HepG2 (cell line): ENCODE measurements around the gene NATD1. TPM values are rescaled to one million over a fixed set of nuclear protein-coding genes. Genes with fewer than 3 reads are reported as not detected.

Source experiments
- ATAC-seq: fragments of 200-7000 bp; cut with Tn5 transposase; 3 replicates; pipeline ENCODE4 v1.9.1; 2020; ENCODE audit warnings: mild to moderate bottlenecking, moderate library complexity
- BruUV-seq: library from RNA; stranded (reverse); fragments of 400-500 nt; replicated peaks from 2 replicates; lab custom pipeline; 2021; lab: Mats Ljungman, UMichigan
- CTCF ChIA-PET: fragments of 300-600 bp; formaldehyde crosslinking; extraction: SDS; loops from one replicate; lab custom pipeline; 2021; ENCODE audit warnings: low total read pairs, inconsistent platforms, low intra/inter-chr PET ratio; lab: Yijun Ruan, JAX
- POLR2A ChIA-PET: fragments of 350-600 bp; sonication (Branson Sonifier 250); formaldehyde crosslinking; loops from one replicate; lab custom pipeline; 2020; ENCODE audit warnings: antibody characterized with exemption, inconsistent platforms; lab: Yijun Ruan, JAX
- DNase-seq: peaks from one replicate; pipeline ENCODE4 v3.0.0-alpha.2; 2015; ENCODE audit warnings: low spot score
- FAIRE-seq: peaks from 3 replicates; lab custom pipeline; 2011; peaks lifted over from hg19 to GRCh38; lab: Jason Lieb, UNC
- H2AFZ ChIP-seq: one replicate; pipeline ENCODE4 v1.6.1; 2011; ENCODE audit warnings: low read length, inconsistent platforms
- H3K27ac ChIP-seq: fragments of 300-600 bp; 3 replicates; pipeline ENCODE4 v1.8.0; 2011; ENCODE audit warnings: mixed run types, mild to moderate bottlenecking, mixed read lengths, low read length, inconsistent platforms; ENCODE audit not compliant: insufficient read depth; ENCODE audit errors: extremely low read length
- H3K27me3 ChIP-seq, 2 experiments: fragments of 200-600 bp in 1 of 2; 2 replicates in 1 of 2; 3 replicates in 1 of 2; pipeline versions ENCODE4 v1.6.0 to v1.8.0; 2011; ENCODE audit warnings: low read length in 2 of 2, mild to moderate bottlenecking in 2 of 2, moderate library complexity in 2 of 2, inconsistent platforms in 1 of 2; ENCODE audit not compliant: insufficient read depth in 2 of 2, control insufficient read depth in 1 of 2
- H3K36me3 ChIP-seq, 2 experiments: fragments of 200-600 bp in 1 of 2; replicated peaks in 1 of 2; 2 replicates in 1 of 2; 3 replicates in 1 of 2; pipeline versions ENCODE4 v1.5.1 to v1.8.0; 2011; ENCODE audit warnings: low read length in 2 of 2, inconsistent platforms in 1 of 2; ENCODE audit not compliant: insufficient read depth in 2 of 2, control insufficient read depth in 1 of 2
- H3K4me1 ChIP-seq: 2 replicates; pipeline ENCODE4 v1.5.1; 2012; ENCODE audit warnings: low read length, inconsistent platforms; ENCODE audit not compliant: insufficient read depth
- H3K4me2 ChIP-seq: 2 replicates; pipeline ENCODE4 v1.6.0; 2011; ENCODE audit warnings: low read depth, low read length, inconsistent platforms
- H3K4me3 ChIP-seq, 3 experiments: fragments of 200-600 bp in 1 of 3; sonication (generic), shearing (Covaris generic) in 1 of 3; replicated peaks in 1 of 3; 2 replicates each; pipeline ENCODE4 v1.5.1; 2011 to 2016; ENCODE audit warnings: low read length in 3 of 3, inconsistent platforms in 2 of 3, low read depth in 2 of 3, mild to moderate bottlenecking in 2 of 3, control low read depth in 1 of 3, mixed read lengths in 1 of 3; ENCODE audit not compliant: insufficient read depth in 1 of 3
- H3K79me2 ChIP-seq: one replicate; pipeline ENCODE4 v1.6.1; 2011; ENCODE audit warnings: low read length, inconsistent platforms; ENCODE audit not compliant: insufficient read depth
- H3K9ac ChIP-seq: 2 replicates; pipeline ENCODE4 v1.6.0; 2011; ENCODE audit warnings: mild to moderate bottlenecking, low read depth, low read length, inconsistent platforms; ENCODE audit not compliant: insufficient read depth
- H3K9me3 ChIP-seq: 2 replicates; pipeline ENCODE4 v1.5.1; 2012; ENCODE audit warnings: mild to moderate bottlenecking, low read length
- H4K20me1 ChIP-seq: 2 replicates; pipeline ENCODE4 v1.6.0; 2011; ENCODE audit warnings: inconsistent platforms, mild to moderate bottlenecking, low read length, moderate library complexity; ENCODE audit not compliant: insufficient read depth
- CEBPZ ChIP-seq: IDR thresholded peaks from 2 replicates; pipeline ENCODE4 v1.6.1; 2012; ENCODE audit warnings: low read length, improper control_type of control experiment
- HCFC1 ChIP-seq: fragments of 150-350 bp; IDR thresholded peaks from 2 replicates; pipeline ENCODE4 v1.6.1; 2014; ENCODE audit warnings: low read depth, low read length
- KDM5A ChIP-seq: fragments of 200-600 bp; sonication (generic); IDR thresholded peaks from 2 replicates; pipeline ENCODE4 v1.7.0; 2018; ENCODE audit warnings: antibody characterized with exemption, mild to moderate bottlenecking, low read length, borderline replicate concordance
- MTF2 ChIP-seq: sonication (generic); formaldehyde crosslinking; IDR thresholded peaks from 2 replicates; pipeline ENCODE4 v1.5.0; 2020; ENCODE audit warnings: missing genetic modification reagents, borderline replicate concordance
- RFXAP ChIP-seq: sonication (generic); formaldehyde crosslinking; IDR thresholded peaks from 2 replicates; pipeline ENCODE4 v1.4.0; 2020; ENCODE audit warnings: missing genetic modification reagents, borderline replicate concordance
- RXRA ChIP-seq: sonication (generic); formaldehyde crosslinking; IDR thresholded peaks from 2 replicates; pipeline ENCODE4 v1.5.1; 2020; ENCODE audit warnings: missing genetic modification reagents
- ZMAT3 ChIP-seq: sonication (generic); formaldehyde crosslinking; conservative IDR thresholded peaks from 2 replicates; pipeline ENCODE4 v1.7.0; 2021; ENCODE audit warnings: missing genetic modification reagents
- ZNF143 ChIP-seq: sonication (generic); formaldehyde crosslinking; IDR thresholded peaks from 2 replicates; pipeline ENCODE4 v1.4.0; 2020; ENCODE audit warnings: missing genetic modification reagents
- ZNF232 ChIP-seq: sonication (generic); formaldehyde crosslinking; IDR thresholded peaks from 2 replicates; pipeline ENCODE4 v1.4.0; 2020; ENCODE audit warnings: missing genetic modification reagents, borderline replicate concordance
- ZNF432 ChIP-seq: sonication (generic); formaldehyde crosslinking; IDR thresholded peaks from 2 replicates; pipeline ENCODE4 v1.5.0; 2020; ENCODE audit warnings: missing genetic modification reagents, mild to moderate bottlenecking, borderline replicate concordance
- ZNF574 ChIP-seq: sonication (generic); formaldehyde crosslinking; IDR thresholded peaks from 2 replicates; pipeline ENCODE4 v1.4.0; 2020; ENCODE audit warnings: missing genetic modification reagents
- ZNF776 ChIP-seq: sonication (generic); formaldehyde crosslinking; IDR thresholded peaks from 2 replicates; pipeline ENCODE4 v1.4.0; 2020; ENCODE audit warnings: mild to moderate bottlenecking, missing genetic modification reagents
- ZNF800 ChIP-seq: sonication (generic); formaldehyde crosslinking; IDR thresholded peaks from 2 replicates; pipeline ENCODE4 v1.4.0; 2020; ENCODE audit warnings: missing genetic modification reagents
- WGBS: methylation state at CpG from one replicate; pipeline ENCODE4 v1.1.6; 2017; ENCODE audit warnings: low lambda C conversion rate; 5-methylcytosine and 5-hydroxymethylcytosine counted together
- in situ Hi-C: cut with HindIII; loops from 2 replicates; pipeline ENCODE4 v1.10.0; 2017; ENCODE audit warnings: low pct_unique_long_range_greater_than_20kb; ENCODE audit not compliant: extremely low pct_ligation_motif_present
- intact Hi-C: fragments of 100-400 bp; cut with micrococcal nuclease; formaldehyde crosslinking; loops from one replicate; pipeline ENCODE4 v1.10.0; 2022; ENCODE audit not compliant: unreplicated experiment
- polyA plus RNA-seq, 8 experiments: library from polyadenylated mRNA; depleted of rRNA in 3 of 8; stranded (reverse) in 7 of 8; unstranded in 1 of 8; fragments of >200 nt; fragmentation: Illumina TruSeq in 4 of 8; extraction: Trizol in 4 of 8; gene quantifications; 2 replicates each; pipeline versions ENCODE4 v1.2.1 to v1.2.3, GENCODE V29; 2011 to 2016; ENCODE audit warnings: low read depth in 4 of 8, missing spikeins in 1 of 8, mixed read lengths in 1 of 8; ENCODE audit not compliant: insufficient read depth in 1 of 8
- total RNA-seq, 5 experiments: library from RNA; depleted of rRNA; stranded (reverse); fragments of >200 nt; fragmentation: Illumina TruSeq; extraction: Trizol; gene quantifications; 2 replicates each; pipeline ENCODE4 v1.2.3, GENCODE V29; 2016; ENCODE audit warnings: low read depth in 1 of 5

NATD1 gene
- total and polyA plus RNA-seq, 2 of the 13 experiments (the other 11 are each of a cell fraction or from before 2014, with no cell fraction given), result 0.31 to 2.3 TPM

GRCh38 chr17:21285164-21286065 is 32.2 kb upstream of the NATD1 start:
- Histone ChIP-seq H3K4me3 (peak overlapping the region; percentile 82 to 96 (median 95)), H3K9ac (peak overlapping the region; percentile 90), H3K27me3 (peaks cover 2 to 18% of the 10 kb centered on the region in 2 experiments; a peak in 4 of 5 replicates), H3K27ac (peak overlapping the region; percentile 90), H3K36me3 (peaks cover 0 to 3% of the 10 kb centered on the region in 2 experiments; a peak in 2 of 5 replicates), H3K4me1 (peaks cover 45% of the 10 kb centered on the region), H3K79me2 (peaks cover 55% of the 10 kb centered on the region), H4K20me1 (peaks cover 15% of the 10 kb centered on the region), H3K4me2 (peak overlapping the region; percentile 93), H2AFZ (no peak overlapping the region), H3K9me3 (no peaks in the 10 kb centered on the region)
- FAIRE-seq (no peak), DNase-seq (no peak), ATAC-seq (no peak)
- under 1% methylated on average over 15 of the region's 16 CpGs for WGBS
- intact Hi-C loops (loop anchor here (2.0 to 10.0 kb wide), 3 partner anchors 33 to 241 kb away; partner anchors contain the start of genes NATD1, TMEM11 and USP22), in situ Hi-C loops (loop anchor here (10.0 kb wide), 2 partner anchors 161 to 169 kb away; partner anchors contain the start of gene DHRS7B)
- CTCF ChIA-PET, result no interaction called here
- BruUV-seq, result TSS peak; percentile 94
- POLR2A ChIA-PET, result interaction anchor here (0.6 to 4.1 kb wide), 4 partner anchors 10 to 242 kb away, joined by 3 to 56 read pairs (median 18); partner anchors contain the start of genes TMEM11 and USP22
- TF ChIP-seq RXRA (CRISPR knock-in tag), result no peak
- TF ChIP-seq ZNF776 (CRISPR knock-in tag), result no peak
- peak; percentile 46; the same call in 1 of the 2 replicates for TF ChIP-seq ZNF232 (CRISPR knock-in tag)
- TF ChIP-seq RFXAP (CRISPR knock-in tag), result no peak
- 0 out of 2 replicates have a peak, but pooled peaks have one; percentile 2 for TF ChIP-seq ZNF143 (CRISPR knock-in tag)
- peak; percentile 18; the same call in 1 of the 2 replicates for TF ChIP-seq ZNF800
- TF ChIP-seq ZNF432 (CRISPR knock-in tag), result no peak
- 0 out of 2 replicates have a peak, but pooled peaks have one; percentile 3 for TF ChIP-seq ZMAT3 (CRISPR knock-in tag)
- TF ChIP-seq MTF2 (CRISPR knock-in tag), result peak; percentile 89; the same call in 1 of the 2 replicates
- peak; percentile 30; the same call in 1 of the 2 replicates for TF ChIP-seq KDM5A
- no peak for TF ChIP-seq HCFC1
- no peak for TF ChIP-seq CEBPZ
- TF ChIP-seq ZNF574 (CRISPR knock-in tag), result 0 out of 2 replicates have a peak, but pooled peaks have one; percentile 1
